ENCODE results near the gene SDK1.

The SDK1 gene

DNA sequence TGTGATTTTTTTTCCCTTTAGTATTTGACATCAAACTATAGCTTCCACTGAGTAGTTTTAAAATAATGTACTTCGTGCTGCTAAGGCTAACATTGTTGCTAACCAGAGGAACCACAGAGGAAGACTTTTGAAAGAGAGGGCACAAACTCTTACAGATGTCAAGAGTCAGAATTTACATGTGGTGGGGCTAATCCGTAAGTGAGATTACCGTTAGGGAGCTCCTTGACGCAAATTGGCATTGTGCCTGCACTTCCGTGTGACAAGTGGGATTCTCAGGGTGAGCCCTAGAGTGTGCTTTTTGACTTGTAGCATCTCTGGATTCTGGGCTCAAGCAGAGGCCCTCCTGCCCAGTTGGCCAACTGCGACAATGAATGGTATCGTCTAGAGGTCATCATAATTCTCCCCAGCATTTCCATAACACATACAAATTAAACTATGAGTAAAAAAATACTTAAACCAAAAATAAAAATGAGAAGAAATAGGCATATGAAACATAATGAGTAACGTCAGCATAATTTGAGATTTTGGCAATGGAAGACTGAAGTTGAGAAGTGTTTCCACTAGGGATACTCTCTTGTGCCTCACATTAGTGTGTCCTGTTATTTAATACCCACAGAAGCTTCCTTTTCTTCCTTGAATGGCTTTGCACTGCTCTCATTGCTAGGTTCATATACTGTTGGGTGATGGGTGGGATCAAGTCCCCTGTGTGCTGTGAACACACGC is 164.0 kb downstream of the SDK1 start:
- DNase-seq (ENCODE audit: low read depth): no peak

DNA sequence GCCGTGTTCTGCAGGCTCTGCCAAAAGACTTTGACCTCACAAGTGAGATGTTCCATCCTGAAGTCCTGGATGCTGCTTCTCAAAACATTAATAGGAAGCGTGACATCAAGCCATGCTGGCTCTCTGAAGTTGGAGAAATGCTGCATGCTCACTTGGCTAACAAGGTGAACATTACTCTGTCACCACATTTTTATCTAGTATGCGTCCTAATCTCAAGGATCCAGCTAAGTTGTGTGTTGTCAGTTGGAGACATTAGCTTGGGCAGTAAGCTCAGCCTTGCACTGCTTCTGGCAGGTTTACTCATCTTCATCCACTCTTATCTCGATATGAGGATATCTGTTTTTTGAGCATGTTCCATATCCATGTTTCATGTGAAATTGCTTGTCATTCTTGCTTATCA is 165.2 kb downstream of the SDK1 start:
- no peak for DNase-seq (ENCODE audit: low read depth)

- DNase-seq (ENCODE audit: low read depth): no peak
These were observed 168.6 kb downstream of the SDK1 start for GRCh38 chr7:3469641-3470040.

DNA sequence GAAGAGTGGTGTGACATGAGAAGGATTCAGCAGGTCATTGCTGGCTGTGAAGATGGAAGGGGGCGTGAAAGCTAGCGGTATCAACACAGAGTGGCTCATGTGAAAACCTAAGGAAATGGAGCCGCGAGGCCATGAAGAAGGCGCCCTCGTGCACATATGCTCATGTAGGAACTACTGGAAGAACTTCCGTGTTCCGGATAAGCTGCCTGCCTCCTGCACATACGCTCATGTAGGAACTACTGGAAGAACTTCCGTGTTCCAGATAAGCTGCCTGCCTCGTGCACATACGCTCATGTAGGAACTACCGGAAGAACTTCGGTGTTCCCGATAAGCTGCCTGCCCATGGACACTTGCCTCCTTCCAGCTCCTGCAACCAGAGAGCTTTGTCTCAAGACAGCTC is 179.1 kb downstream of the SDK1 start:
- DNase-seq (ENCODE audit: low read depth): no peak

GRCh38 chr7:3481435-3481834 is 180.4 kb downstream of the SDK1 start:
- no peak for DNase-seq (ENCODE audit: low read depth)

GRCh38 chr7:3482147-3482921 is 181.3 kb downstream of the SDK1 start:
- DNase-seq (ENCODE audit: low read depth): no peak

DNA sequence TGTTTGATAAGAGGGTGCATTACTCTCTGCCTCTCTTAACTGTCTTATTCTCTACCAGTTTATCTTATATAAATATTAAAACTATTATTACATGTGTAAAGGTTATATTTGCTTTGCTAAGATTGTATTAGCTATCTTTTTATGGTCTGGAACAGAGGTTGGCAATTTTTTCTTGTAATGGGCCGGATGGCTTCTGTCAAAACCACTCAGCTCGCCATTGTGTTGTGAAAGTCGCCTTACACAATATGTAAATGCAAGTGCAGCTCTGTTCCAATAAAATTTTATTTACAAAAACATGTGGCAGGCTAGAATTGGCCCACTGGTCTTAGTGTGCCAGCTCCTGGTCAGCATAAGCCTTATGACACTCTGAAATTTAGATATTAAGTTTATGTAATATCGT is 185.8 kb downstream of the SDK1 start:
- DNase-seq (ENCODE audit: low read depth): no peak

GRCh38 chr7:3488829-3489228 is 187.8 kb downstream of the SDK1 start:
- DNase-seq (ENCODE audit: low read depth): no peak

DNA sequence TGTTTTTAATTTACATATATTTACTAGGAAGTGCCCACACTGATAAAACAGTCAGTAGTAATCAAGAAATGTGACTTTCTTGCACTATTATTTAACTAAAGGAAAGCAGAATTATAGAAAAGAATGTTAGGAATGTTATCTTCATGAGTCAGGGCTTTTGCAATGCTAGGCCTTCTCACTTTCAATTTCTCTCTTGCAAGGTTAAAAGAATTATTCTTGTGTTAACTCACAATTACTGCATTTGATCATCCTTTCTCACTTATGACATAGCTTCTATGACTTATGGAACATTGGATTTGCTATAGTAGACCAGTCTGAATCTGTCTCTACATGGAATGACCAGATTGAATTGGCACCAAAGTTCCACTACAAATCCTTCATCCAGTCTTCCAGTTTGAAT is 192.4 kb downstream of the SDK1 start:
- DNase-seq (ENCODE audit: low read depth): no peak

DNA sequence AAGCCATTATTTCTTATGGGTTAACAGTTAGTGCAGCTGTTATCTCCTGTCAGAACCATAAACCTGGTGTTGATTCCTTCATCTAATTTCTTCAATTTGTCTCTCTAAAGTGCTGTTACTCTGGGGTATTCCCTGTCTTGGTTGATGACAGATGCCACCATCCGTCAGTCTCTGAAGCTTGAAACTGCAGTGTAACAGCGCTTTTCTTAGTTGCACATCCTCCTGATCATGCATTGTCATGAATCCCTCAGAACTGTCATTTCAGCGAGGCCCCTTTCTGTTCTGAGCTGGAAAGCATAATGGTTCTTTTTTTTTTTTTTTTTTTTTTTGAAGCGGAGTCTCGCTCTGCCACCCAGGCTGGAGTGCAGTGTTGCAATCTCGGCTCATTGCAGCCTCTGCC is 193.9 kb downstream of the SDK1 start:
- no peak for DNase-seq (ENCODE audit: low read depth)

- no peak for DNase-seq (ENCODE audit: low read depth)
These were observed 194.5 kb downstream of the SDK1 start for GRCh38 chr7:3495530-3495929.

DNA sequence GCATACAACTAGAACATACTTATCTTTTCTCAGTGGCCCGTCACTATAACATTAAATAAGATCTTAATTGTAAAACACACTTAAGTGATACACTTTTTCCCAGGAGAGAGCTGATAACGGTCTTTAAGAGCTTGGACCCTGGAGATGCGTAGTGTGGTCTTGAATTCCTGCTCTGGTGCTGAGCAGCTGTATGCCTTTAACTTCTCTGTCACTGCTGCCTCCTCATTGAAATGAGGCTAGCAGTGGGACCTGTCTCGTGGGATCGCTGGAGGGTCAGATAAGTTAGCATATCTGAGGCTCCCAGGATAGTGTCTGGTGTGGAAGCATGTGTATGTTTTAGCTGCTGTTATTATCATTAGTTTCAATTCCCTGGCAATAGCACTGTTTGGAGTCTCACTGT is 194.9 kb downstream of the SDK1 start:
- no peak for DNase-seq (ENCODE audit: low read depth)

DNA sequence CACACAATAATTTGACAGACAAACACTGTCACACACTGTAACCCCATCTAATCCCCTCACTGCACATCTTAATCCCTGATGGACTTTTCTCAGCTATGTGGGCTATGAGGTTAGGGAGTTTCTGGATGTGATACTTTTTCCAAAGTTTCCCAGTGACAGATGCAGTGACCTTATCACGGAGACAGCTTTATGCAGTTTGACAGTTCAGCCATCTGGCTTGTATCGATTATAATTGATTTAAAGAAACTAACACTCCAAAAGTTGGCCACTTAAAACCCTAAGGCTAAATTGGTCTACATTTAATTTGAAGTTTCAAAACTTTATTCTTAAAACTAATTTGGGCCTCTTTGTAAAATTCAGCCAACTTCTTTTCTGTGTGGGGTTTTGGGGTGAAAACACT is 196.7 kb downstream of the SDK1 start:
- DNase-seq (ENCODE audit: low read depth): no peak

- DNase-seq (ENCODE audit: low read depth): no peak
These were observed 200.6 kb downstream of the SDK1 start for GRCh38 chr7:3501671-3502070.

GRCh38 chr7:3504384-3504783 is 203.3 kb downstream of the SDK1 start:
- no peak for DNase-seq (ENCODE audit: low read depth)

DNA sequence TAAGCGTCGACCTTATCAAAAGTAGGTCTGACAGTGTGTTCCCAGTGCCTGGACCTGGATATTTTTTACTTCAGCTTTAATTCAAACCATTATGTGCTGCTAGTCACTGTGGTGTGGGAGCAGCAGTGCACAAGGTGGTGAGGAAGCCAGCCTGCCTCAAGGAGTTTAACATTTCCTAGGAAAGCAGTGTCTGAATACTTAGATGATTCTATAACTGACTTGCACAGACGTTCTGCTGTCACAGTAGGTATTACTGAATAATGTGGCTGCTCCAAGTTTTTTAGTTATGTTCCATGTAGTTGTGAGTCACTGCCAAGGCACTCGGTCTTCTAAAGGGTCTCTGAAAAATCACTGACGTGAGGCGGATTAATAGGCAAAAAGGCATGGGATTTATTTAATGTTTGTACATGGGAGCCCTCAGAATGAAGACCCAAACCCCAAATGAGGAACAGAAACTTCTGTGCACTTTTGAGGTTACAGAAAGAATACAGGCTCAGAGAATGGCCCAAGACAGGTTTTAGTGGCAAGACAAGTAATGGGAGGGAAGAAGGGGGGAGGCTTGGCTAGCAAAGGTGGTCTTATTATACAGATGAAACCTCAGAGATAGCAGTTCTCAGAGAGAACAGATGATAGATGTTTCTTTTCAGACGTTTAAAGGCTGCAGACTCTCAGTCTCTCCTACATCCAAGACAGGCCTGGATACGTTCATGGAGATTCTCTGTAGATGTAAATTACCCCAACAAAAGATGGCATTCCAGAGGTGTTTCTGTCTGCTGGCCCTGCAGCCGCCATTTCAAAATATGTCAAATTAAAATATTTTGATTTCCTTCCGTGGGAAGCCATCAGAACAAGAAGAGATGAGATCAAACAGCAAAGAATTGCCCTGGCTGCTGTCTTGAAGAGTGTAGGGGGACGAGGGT is 209.3 kb downstream of the SDK1 start:
- no peak for DNase-seq (ENCODE audit: low read depth)

GRCh38 chr7:3517344-3517743 is 216.3 kb downstream of the SDK1 start:
- no peak for DNase-seq (ENCODE audit: low read depth)

GRCh38 chr7:3518546-3518945 is 217.5 kb downstream of the SDK1 start:
- no peak for DNase-seq (ENCODE audit: low read depth)

DNA sequence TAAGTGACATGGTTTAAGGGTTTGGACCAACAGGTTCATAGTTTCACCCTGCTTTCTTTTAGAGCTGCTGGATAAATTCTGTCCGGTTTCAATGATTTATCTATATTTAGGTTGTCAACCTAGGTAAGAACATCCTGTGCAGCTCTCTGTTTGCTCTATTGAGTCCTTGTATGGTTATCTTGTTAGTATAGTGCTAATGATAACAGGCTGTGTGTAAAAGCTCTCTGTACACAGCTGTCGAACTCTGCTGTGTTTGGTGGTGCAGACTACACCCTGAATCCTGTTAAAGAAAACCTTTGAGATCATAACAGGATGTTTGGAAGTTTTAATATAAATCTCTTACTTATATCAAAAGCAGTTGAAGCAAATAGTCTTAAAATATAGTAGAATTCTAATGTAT is 219.2 kb downstream of the SDK1 start:
- no peak for DNase-seq (ENCODE audit: low read depth)

DNA sequence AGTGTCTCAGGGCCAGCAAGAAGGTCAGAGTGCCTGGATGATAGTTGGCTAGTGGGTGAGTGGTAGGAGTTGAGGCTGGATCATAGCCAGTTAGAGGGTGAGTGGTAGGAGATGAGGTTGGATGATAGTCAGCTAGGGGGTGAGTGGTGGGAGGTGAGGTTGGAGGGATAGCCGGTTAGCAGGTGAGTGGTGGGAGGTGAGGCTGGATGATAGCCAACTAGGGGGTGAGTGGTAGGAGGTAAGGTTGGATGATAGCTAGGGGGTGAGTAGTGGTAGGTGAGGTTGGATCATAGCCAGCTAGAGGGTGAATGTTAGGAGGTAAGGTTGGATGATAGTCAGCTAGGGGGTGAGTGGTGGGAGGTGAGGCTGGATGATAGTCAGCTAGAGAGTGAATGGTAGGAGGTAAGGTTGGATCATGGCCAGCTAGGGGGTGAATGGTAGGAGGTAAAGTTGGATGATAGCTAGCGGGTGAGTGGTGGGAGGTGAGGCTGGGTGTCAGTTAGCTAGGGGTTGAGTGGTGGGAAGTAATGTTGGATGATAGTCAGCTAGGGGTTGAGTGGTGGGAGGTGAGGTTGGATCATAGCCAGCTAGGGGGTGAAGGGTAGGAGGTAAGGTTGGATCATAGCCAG is 226.6 kb downstream of the SDK1 start:
- DNase-seq (ENCODE audit: low read depth): no peak

DNA sequence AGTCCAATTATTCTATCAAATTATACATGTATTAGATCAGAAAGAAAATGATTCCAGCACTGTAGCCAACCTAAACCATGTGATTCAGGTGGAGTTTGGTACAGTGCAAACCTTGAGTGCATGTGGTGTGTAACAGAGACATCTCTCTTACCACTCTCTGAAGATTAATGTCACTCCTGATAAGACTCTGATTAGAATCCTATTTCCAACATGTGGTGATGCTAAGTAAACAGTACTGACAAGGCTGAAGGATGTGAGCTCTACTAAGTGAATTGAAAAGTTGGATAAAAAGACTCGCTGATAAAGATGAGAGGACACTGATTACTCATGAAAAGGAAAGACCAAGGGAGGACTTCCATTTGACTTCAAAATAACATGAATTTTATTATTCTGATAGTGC is 232.0 kb downstream of the SDK1 start:
- DNase-seq (ENCODE audit: low read depth): no peak

DNA sequence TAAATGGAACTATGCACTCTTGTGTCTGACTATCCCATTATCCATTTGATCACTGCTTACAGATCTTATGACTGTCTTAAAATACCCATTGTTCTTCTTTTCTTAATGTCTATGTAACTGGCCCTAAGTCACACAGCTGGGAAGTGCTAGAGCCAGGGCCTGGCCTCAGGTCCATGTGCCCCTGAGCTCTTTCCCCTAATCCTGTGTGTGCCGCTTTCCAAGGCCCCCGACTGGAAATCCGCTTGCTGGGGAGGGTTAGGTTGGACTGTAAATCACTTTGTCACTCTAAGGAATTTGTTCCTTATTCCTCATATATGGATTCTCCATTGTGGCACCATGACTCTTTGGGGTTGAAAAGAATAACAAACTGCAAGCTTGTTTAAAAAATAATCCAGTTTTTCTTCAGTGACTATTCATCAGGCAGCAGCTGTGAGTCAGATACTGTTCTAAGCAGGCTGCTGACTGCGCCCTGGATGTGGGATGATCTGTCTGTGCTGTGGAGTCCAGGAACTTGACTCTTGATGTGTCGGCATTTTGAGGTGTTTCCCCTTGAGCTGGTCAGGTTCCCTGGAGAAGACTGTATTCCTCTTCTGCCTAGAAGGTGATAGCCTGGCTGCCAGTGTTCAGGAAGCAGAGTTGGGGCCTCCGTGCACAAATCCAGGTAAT is 236.3 kb downstream of the SDK1 start:
- no peak for DNase-seq (ENCODE audit: low read depth)

Data from stimulated activated CD8-positive, alpha-beta memory T cell treated with anti-CD3 and anti-CD28 coated beads, Interleukin-12 subunit alpha, Interleukin-12 subunit beta, amount 100 ng/mL, for 4 hours (primary cell).